ENCODE results near the gene SLC16A3.

SLC16A3 gene

GRCh38 chr17:82234211-82235055 lies 5.6 kb downstream of the SLC16A3 start:
- DNase-seq (ENCODE audit: low read depth) = no peak
- no peak overlapping the region for H3K4me3 ChIP-seq (replicated peaks; ENCODE audit: low read depth, low read length)
- no peak for TF ChIP-seq CTCF (IDR thresholded peaks at IDR 0.05; ENCODE audit: low read length, missing control alignments)

- no peak overlapping the region for H3K4me3 ChIP-seq (replicated peaks; ENCODE audit: low read depth, low read length)
- DNase-seq (ENCODE audit: low read depth) = no peak
- TF ChIP-seq CTCF (IDR thresholded peaks at IDR 0.05; ENCODE audit: low read length, missing control alignments) = no peak
Measured at GRCh38 chr17:82235056-82235774, 6.4 kb downstream of the SLC16A3 start.

GRCh38 chr17:82235775-82236141 lies 6.9 kb downstream of the SLC16A3 start:
- no peak for DNase-seq (ENCODE audit: low read depth)
- H3K4me3 ChIP-seq (replicated peaks; ENCODE audit: low read depth, low read length) = no peak overlapping the region
- no peak for TF ChIP-seq CTCF (IDR thresholded peaks at IDR 0.05; ENCODE audit: low read length, missing control alignments)

- DNase-seq (ENCODE audit: low read depth) = peak; percentile 54
- peak; percentile 64 for TF ChIP-seq CTCF (IDR thresholded peaks at IDR 0.05; ENCODE audit: low read length, missing control alignments)
- no peak overlapping the region for H3K4me3 ChIP-seq (replicated peaks; ENCODE audit: low read depth, low read length)
Measured at GRCh38 chr17:82236142-82236971, 7.5 kb downstream of the SLC16A3 start.

GRCh38 chr17:82237083-82237745 lies 8.4 kb downstream of the SLC16A3 start:
- DNase-seq (ENCODE audit: low read depth) = no peak
- no peak overlapping the region for H3K4me3 ChIP-seq (replicated peaks; ENCODE audit: low read depth, low read length)
- no peak for TF ChIP-seq CTCF (IDR thresholded peaks at IDR 0.05; ENCODE audit: low read length, missing control alignments)

- no peak for DNase-seq (ENCODE audit: low read depth)
- H3K4me3 ChIP-seq (replicated peaks; ENCODE audit: low read depth, low read length) = no peak overlapping the region
- TF ChIP-seq CTCF (IDR thresholded peaks at IDR 0.05; ENCODE audit: low read length, missing control alignments) = no peak
Measured at GRCh38 chr17:82237746-82238471, 9.1 kb downstream of the SLC16A3 start.

Data from fibroblast of pulmonary artery (primary cell).